ENCODE measurements around the gene PLCB4.

DNA sequence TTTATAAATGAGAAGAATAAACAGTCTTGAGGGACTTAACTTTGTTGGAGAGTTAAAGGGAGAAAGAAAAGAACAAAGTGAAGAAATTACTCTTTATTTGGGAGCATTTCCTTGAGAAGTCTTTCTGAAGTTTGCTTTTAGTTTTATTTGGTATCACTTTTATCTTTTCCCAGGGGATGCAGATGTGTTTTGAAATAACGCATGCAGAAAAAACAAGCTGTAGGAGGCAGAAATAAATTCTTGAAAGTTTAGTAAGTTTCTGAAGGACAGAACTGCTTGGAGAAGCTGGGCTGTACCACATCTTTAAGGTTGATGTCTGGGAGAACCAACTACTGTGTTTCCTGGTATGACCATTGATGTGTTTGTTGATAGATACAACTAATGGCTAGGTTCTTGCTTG, 75.0 kb downstream of the PLCB4 start:
- TF ChIP-seq, protein P1, sequence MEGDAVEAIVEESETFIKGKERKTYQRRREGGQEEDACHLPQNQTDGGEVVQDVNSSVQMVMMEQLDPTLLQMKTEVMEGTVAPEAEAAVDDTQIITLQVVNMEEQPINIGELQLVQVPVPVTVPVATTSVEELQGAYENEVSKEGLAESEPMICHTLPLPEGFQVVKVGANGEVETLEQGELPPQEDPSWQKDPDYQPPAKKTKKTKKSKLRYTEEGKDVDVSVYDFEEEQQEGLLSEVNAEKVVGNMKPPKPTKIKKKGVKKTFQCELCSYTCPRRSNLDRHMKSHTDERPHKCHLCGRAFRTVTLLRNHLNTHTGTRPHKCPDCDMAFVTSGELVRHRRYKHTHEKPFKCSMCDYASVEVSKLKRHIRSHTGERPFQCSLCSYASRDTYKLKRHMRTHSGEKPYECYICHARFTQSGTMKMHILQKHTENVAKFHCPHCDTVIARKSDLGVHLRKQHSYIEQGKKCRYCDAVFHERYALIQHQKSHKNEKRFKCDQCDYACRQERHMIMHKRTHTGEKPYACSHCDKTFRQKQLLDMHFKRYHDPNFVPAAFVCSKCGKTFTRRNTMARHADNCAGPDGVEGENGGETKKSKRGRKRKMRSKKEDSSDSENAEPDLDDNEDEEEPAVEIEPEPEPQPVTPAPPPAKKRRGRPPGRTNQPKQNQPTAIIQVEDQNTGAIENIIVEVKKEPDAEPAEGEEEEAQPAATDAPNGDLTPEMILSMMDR (IDR thresholded peaks at IDR 0.05): no peak
- TF ChIP-seq POLR2A (IDR thresholded peaks at IDR 0.05): no peak
